Measurements from ENCODE around the gene IL9. TPM values are rescaled to one million over a fixed set of nuclear protein-coding genes. Genes with fewer than 3 reads are reported as not detected.

The IL9 gene
- polyA plus RNA-seq, 1 donor (not counting 4 experiments of a cell fraction or from before 2014, with no cell fraction given): not detected

DNA sequence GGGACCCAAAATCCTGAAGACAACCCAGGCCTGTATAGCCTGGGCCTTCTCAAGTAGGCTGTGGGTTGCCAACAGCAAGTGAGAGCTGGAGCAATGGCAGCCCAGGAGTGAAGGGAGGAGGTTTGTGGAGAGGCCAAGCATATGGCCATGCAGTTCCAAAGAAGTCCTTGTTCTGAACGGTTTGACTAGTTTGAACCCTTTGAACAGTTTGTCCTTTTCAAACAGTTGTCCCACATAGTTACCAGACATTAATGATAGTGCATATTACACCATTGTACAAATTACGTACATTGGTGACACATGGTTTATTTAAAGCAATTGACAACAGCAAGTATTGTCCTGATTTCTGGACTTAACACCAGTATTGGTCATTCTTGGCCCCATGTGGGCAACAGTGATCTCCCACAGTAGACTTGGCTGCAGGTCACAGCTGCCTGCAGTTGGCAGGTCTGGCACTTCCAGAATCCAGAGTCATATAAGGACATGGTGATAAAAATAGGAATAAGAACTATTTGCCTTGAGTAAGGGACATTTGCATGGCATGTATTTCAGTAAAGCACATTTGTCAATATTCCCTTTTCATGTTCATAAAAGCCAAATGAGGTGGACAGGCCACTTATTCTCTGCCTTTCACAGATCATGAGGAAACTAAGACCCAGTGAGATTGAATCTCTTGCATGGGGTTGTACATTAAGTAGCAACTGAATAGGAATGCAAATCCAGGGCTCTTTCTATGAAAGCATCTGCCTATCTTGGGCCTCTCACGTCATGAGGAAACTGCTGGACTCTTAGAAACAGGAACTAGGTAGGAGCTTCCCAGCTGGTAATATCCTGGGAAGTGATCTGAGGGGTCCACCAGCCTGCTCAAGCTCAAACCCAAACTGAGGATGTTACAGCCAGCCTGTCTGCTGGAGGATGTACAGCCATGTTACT lies 30.9 kb downstream of the IL9 start:
- H3K4me3 ChIP-seq (ENCODE audit: control insufficient read depth in 2 of 3, extremely low read depth in 1 of 3, insufficient read depth in 2 of 3, low read depth in 1 of 3, low read length in 3 of 3): no peak overlapping the region
- dilution Hi-C loops (cut with MboI; ENCODE audit: extremely low pct_ligation_motif_present, low sequenced_read_pairs): no loop called here
- no peak for FAIRE-seq

DNA sequence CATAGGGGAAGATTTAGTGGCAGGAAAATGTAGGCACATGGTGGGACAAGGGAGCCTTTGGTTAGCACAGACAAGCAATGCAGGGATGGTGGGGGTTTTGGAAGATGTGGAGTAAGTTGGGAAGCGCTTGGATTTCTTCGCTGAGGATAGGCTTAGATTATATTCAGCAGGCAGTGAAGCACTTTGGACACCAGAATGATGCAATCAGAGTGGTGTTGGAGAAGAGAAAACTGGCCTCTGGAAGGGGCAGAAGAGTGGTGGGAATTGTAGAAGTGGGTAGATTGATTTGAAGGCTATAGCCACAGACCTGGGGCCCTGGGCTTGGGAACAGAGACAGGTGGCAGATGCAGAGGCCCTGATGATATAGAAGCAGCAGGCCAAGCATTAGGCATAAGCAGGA lies 32.9 kb downstream of the IL9 start:
- no peak overlapping the region for H3K4me2 ChIP-seq (ENCODE audit: control insufficient read depth, extremely low read depth, insufficient read depth, low read depth, low read length)
- H3K9me3 ChIP-seq (ENCODE audit: control insufficient read depth, low read depth, low read length): no peaks in the 10 kb centered on the region
- H3K4me3 ChIP-seq (ENCODE audit: control insufficient read depth in 2 of 3, extremely low read depth in 1 of 3, insufficient read depth in 2 of 3, low read depth in 1 of 3, low read length in 3 of 3): no peak overlapping the region
- no peaks in the 10 kb centered on the region for H4K20me1 ChIP-seq (ENCODE audit: control insufficient read depth, extremely low read depth, insufficient read depth, low read length)
- H3K36me3 ChIP-seq (ENCODE audit: control insufficient read depth in 2 of 2, extremely low read depth in 1 of 2, insufficient read depth in 2 of 2, low read length in 2 of 2): no peaks in the 10 kb centered on the region
- H3K27me3 ChIP-seq (ENCODE audit: control insufficient read depth, extremely low read depth, insufficient read depth, low read length): no peaks in the 10 kb centered on the region
- H3K27ac ChIP-seq (ENCODE audit: control insufficient read depth, insufficient read depth, low read length): no peak overlapping the region
- no peak overlapping the region for H2AFZ ChIP-seq (ENCODE audit: control insufficient read depth, low read length)
- H3K9me1 ChIP-seq (ENCODE audit: control insufficient read depth, extremely low read depth, insufficient read depth, low read length): no peaks in the 10 kb centered on the region
- dilution Hi-C loops (cut with MboI; ENCODE audit: extremely low pct_ligation_motif_present, low sequenced_read_pairs): no loop called here
- no peak for FAIRE-seq
- H3K4me1 ChIP-seq (ENCODE audit: control insufficient read depth, extremely low read depth, insufficient read depth, low read length): no peaks in the 10 kb centered on the region
- H3K79me2 ChIP-seq (ENCODE audit: control insufficient read depth, insufficient read depth, low read length): no peaks in the 10 kb centered on the region
- H3K9ac ChIP-seq (ENCODE audit: control insufficient read depth, extremely low read depth, insufficient read depth, low read length): no peak overlapping the region
- DNase-seq (ENCODE audit: low read depth, low spot score): no peak
- TF ChIP-seq, protein P1, sequence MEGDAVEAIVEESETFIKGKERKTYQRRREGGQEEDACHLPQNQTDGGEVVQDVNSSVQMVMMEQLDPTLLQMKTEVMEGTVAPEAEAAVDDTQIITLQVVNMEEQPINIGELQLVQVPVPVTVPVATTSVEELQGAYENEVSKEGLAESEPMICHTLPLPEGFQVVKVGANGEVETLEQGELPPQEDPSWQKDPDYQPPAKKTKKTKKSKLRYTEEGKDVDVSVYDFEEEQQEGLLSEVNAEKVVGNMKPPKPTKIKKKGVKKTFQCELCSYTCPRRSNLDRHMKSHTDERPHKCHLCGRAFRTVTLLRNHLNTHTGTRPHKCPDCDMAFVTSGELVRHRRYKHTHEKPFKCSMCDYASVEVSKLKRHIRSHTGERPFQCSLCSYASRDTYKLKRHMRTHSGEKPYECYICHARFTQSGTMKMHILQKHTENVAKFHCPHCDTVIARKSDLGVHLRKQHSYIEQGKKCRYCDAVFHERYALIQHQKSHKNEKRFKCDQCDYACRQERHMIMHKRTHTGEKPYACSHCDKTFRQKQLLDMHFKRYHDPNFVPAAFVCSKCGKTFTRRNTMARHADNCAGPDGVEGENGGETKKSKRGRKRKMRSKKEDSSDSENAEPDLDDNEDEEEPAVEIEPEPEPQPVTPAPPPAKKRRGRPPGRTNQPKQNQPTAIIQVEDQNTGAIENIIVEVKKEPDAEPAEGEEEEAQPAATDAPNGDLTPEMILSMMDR (optimal IDR thresholded peaks at IDR 0.05 in 1 of 3, IDR thresholded peaks at IDR 0.05 in 1 of 3, conservative IDR thresholded peaks at IDR 0.05 in 1 of 3; ENCODE audit: extremely low read depth in 1 of 3, insufficient read depth in 2 of 3, low read length in 3 of 3): no peak

More for the DNA sequence above, 30.9 kb downstream of the IL9 start:
- Histone ChIP-seq H3K27ac (ENCODE audit: control insufficient read depth, insufficient read depth, low read length) (no peak overlapping the region), H3K79me2 (ENCODE audit: control insufficient read depth, insufficient read depth, low read length) (no peaks in the 10 kb centered on the region), H3K9me3 (ENCODE audit: control insufficient read depth, low read depth, low read length) (no peaks in the 10 kb centered on the region), H4K20me1 (ENCODE audit: control insufficient read depth, extremely low read depth, insufficient read depth, low read length) (no peaks in the 10 kb centered on the region), H3K4me1 (ENCODE audit: control insufficient read depth, extremely low read depth, insufficient read depth, low read length) (no peaks in the 10 kb centered on the region), H2AFZ (ENCODE audit: control insufficient read depth, low read length) (no peak overlapping the region), H3K36me3 (ENCODE audit: control insufficient read depth in 2 of 2, extremely low read depth in 1 of 2, insufficient read depth in 2 of 2, low read length in 2 of 2) (no peaks in the 10 kb centered on the region), H3K27me3 (ENCODE audit: control insufficient read depth, extremely low read depth, insufficient read depth, low read length) (no peaks in the 10 kb centered on the region), H3K9me1 (ENCODE audit: control insufficient read depth, extremely low read depth, insufficient read depth, low read length) (no peaks in the 10 kb centered on the region), H3K4me2 (ENCODE audit: control insufficient read depth, extremely low read depth, insufficient read depth, low read depth, low read length) (no peak overlapping the region), H3K9ac (ENCODE audit: control insufficient read depth, extremely low read depth, insufficient read depth, low read length) (no peak overlapping the region)
- no peak for TF ChIP-seq EZH2 (IDR thresholded peaks at IDR 0.05; ENCODE audit: low read length)
- TF ChIP-seq, protein P1 (optimal IDR thresholded peaks at IDR 0.05 in 1 of 3, IDR thresholded peaks at IDR 0.05 in 1 of 3, conservative IDR thresholded peaks at IDR 0.05 in 1 of 3; ENCODE audit: extremely low read depth in 1 of 3, insufficient read depth in 2 of 3, low read length in 3 of 3): no peak
- DNase-seq (ENCODE audit: low read depth, low spot score): no peak
